CD4-positive, alpha-beta T cell (primary cell): ENCODE results near the gene PUS7L. TPM values are rescaled to one million over a fixed set of nuclear protein-coding genes. Genes with fewer than 3 reads are reported as not detected.

Source experiments
- ATAC-seq: fragments of 200-7000 bp; cut with Tn5 transposase; one replicate; pipeline ENCODE4 v1.10.0; 2022; ENCODE audit warnings: mild to moderate bottlenecking; ENCODE audit not compliant: poor library complexity
- CTCF ChIA-PET: fragments of 350-600 bp; sonication (Branson Sonifier 250); formaldehyde crosslinking; loops from one replicate; lab custom pipeline; 2021; ENCODE audit warnings: antibody characterized with exemption, inconsistent platforms; lab: Charles Lee
- POLR2A ChIA-PET: fragments of 350-600 bp; sonication (Branson Sonifier 250); formaldehyde crosslinking; loops from one replicate; lab custom pipeline; 2021; ENCODE audit warnings: antibody characterized with exemption, inconsistent platforms; lab: Charles Lee
- DNase-seq, 14 experiments: peaks; one replicate each; pipeline ENCODE4 v3.0.0-alpha.2; 2013 to 2020; ENCODE audit warnings: mixed read lengths in 2 of 14
- H3K27ac ChIP-seq, 2 donors: one replicate each; pipeline versions ENCODE4 v1.5.1 to v1.7.0; 2013; ENCODE audit warnings: low read length in 2 of 2, low read depth in 1 of 2, mild to moderate bottlenecking in 1 of 2
- H3K27me3 ChIP-seq, 2 experiments: 1 replicate in 1 of 2; 2 replicates in 1 of 2; pipeline versions ENCODE4 v1.6.1 to v1.7.0; 2013; ENCODE audit warnings: low read length in 2 of 2, control low read depth in 1 of 2, mild to moderate bottlenecking in 1 of 2, moderate library complexity in 1 of 2; ENCODE audit not compliant: insufficient read depth in 2 of 2, control insufficient read depth in 1 of 2
- H3K36me3 ChIP-seq: one replicate; pipeline ENCODE4 v1.6.1; 2013; ENCODE audit warnings: low read length, control low read depth; ENCODE audit not compliant: insufficient read depth
- H3K4me1 ChIP-seq: one replicate; pipeline ENCODE4 v1.6.1; 2013; ENCODE audit warnings: low read length, control low read depth; ENCODE audit not compliant: insufficient read depth
- H3K4me3 ChIP-seq: one replicate; pipeline ENCODE4 v1.5.1; 2013; ENCODE audit warnings: mild to moderate bottlenecking, low read length, moderate library complexity
- H3K9me3 ChIP-seq, 2 experiments: 1 replicate in 1 of 2; 2 replicates in 1 of 2; pipeline versions ENCODE4 v1.6.1 to v1.7.0; 2013; ENCODE audit warnings: low read length in 2 of 2, mild to moderate bottlenecking in 2 of 2, control low read depth in 1 of 2, moderate library complexity in 1 of 2; ENCODE audit not compliant: control insufficient read depth in 1 of 2, insufficient read depth in 1 of 2
- H3K27ac Mint-ChIP-seq: one replicate; pipeline ENCODE4 v1.8.0; 2020; ENCODE audit warnings: mixed read lengths
- H3K27me3 Mint-ChIP-seq: one replicate; pipeline ENCODE4 v1.8.0; 2021; ENCODE audit warnings: mixed read lengths
- H3K36me3 Mint-ChIP-seq: one replicate; pipeline ENCODE4 v1.8.0; 2021; ENCODE audit warnings: low read depth, mixed read lengths
- H3K4me1 Mint-ChIP-seq: one replicate; pipeline ENCODE4 v1.8.0; 2021; ENCODE audit warnings: low read depth, mixed read lengths
- H3K4me3 Mint-ChIP-seq: one replicate; pipeline ENCODE4 v1.8.0; 2020; ENCODE audit warnings: mild to moderate bottlenecking, mixed read lengths
- H3K9me3 Mint-ChIP-seq: one replicate; pipeline ENCODE4 v1.8.0; 2020; ENCODE audit warnings: mixed read lengths
- intact Hi-C, 2 experiments: fragments of 100-400 bp; cut with DNase I in 1 of 2; cut with micrococcal nuclease in 1 of 2; formaldehyde crosslinking; loops; one replicate each; pipeline versions ENCODE4 v1.15.1 to v1.9.0; 2023 to 2025; cut with DNase I, micrococcal nuclease
- total RNA-seq, 174 experiments: library from RNA in 2 of 174; stranded (reverse) in 2 of 174; gene quantifications; one replicate each; pipeline ENCODE4 v1.2.3 and lab custom pipeline; 2021 to 2026
- TF ChIP-seq, protein P1 (sequence below): fragments of 200-600 bp; IDR thresholded peaks from one replicate; pipeline ENCODE4 v1.8.0; 2022; ENCODE audit warnings: antibody characterized with exemption, mild to moderate bottlenecking

Gene PUS7L
- total RNA-seq, 2 experiments from 2014 or later: 10.9 to 15.3 TPM

DNA sequence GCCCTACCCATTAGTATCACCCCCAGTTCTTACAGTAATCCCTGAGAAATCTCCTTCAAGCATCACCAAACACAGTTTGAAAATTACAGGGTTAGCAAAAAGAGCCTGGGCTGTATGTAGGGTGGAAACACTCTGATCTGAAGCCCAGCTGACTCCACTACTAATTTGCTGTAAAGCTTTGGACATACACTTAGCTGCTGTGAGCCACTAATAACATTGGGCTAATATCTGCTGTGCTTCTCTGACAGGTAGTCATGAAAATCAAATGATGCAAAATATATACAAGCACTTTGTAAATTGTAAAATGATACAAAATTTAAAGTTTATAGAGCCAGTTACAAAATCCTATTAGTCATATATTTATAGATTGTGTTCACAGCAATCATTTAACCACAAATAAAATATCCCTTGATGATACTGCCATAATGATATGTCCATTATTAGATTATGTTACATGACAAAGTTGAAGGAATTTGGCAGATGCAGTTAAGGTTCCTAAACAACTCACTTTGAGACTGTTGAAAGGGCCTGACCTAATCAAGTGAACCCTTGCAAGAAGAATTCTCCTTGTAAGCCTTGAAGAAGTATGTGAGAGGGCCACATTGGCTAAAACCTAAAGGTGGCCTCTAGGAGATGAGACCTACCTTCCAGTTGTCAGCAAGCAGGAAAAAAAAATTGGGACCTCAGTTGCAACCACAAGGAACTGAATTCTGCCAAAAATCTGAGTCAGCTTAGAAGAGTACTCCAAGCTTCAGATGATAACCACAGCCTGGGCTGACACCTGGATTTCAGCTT is 28.5 kb upstream of the PUS7L start:
- H3K36me3 ChIP-seq: peaks cover 60% of the 10 kb centered on the region

DNA sequence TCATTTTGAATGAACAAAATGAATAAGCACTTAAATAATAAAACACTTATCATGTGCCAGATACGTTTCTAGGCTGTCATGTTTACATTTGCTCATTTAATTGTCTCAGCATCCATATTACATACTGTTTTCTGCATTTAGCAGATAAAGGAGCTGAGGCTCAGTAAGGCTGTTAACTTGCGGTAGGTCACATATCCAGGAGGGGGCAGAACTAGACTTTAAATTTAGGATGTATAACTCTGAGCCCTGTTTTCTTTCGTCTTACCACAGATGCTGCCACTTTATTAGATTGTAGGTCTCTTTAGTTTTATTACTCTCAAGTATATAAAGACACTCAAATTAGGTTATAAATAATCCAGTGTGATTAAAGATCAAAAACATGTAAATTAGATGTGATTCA is 17.9 kb upstream of the PUS7L start:
- ATAC-seq: peak; percentile 82
- ChIA-PET CTCF (interaction anchor here (0.7 to 3.7 kb wide), 4 partner anchors 24 to 106 kb away, joined by 3 to 50 read pairs (median 5); no protein-coding TSS in a partner anchor), POLR2A (interaction anchor here (1.6 to 1.7 kb wide), 2 partner anchors 30 to 106 kb away, joined by 4 to 12 read pairs; no protein-coding TSS in a partner anchor)
- no peaks in the 10 kb centered on the region for H3K9me3 Mint-ChIP-seq
- peaks cover 8% of the 10 kb centered on the region for H3K4me1 Mint-ChIP-seq
- Histone ChIP-seq H3K9me3 (no peaks in the 10 kb centered on the region), H3K36me3 (peaks cover 76% of the 10 kb centered on the region), H3K27ac (no peak overlapping the region), H3K4me3 (no peak overlapping the region), H3K27me3 (no peaks in the 10 kb centered on the region), H3K4me1 (no peaks in the 10 kb centered on the region)
- H3K4me3 Mint-ChIP-seq: no peak overlapping the region
- H3K36me3 Mint-ChIP-seq: peaks cover 53% of the 10 kb centered on the region
- intact Hi-C loops: loop anchor here (1.0 kb wide), 1 partner anchor 106 kb away; no protein-coding TSS in a partner anchor
- TF ChIP-seq, protein P1, sequence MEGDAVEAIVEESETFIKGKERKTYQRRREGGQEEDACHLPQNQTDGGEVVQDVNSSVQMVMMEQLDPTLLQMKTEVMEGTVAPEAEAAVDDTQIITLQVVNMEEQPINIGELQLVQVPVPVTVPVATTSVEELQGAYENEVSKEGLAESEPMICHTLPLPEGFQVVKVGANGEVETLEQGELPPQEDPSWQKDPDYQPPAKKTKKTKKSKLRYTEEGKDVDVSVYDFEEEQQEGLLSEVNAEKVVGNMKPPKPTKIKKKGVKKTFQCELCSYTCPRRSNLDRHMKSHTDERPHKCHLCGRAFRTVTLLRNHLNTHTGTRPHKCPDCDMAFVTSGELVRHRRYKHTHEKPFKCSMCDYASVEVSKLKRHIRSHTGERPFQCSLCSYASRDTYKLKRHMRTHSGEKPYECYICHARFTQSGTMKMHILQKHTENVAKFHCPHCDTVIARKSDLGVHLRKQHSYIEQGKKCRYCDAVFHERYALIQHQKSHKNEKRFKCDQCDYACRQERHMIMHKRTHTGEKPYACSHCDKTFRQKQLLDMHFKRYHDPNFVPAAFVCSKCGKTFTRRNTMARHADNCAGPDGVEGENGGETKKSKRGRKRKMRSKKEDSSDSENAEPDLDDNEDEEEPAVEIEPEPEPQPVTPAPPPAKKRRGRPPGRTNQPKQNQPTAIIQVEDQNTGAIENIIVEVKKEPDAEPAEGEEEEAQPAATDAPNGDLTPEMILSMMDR: peak; percentile 50
- H3K27ac Mint-ChIP-seq: no peak overlapping the region
- DNase-seq: peak in 5 of 14 experiments; percentile 7 to 64 (median 43)
- H3K27me3 Mint-ChIP-seq: no peaks in the 10 kb centered on the region

More for the DNA sequence above, 28.5 kb upstream of the PUS7L start:
- Mint-ChIP-seq H3K9me3 (no peaks in the 10 kb centered on the region), H3K4me3 (no peak overlapping the region), H3K36me3 (peaks cover 60% of the 10 kb centered on the region), H3K27ac (no peak overlapping the region), H3K4me1 (no peaks in the 10 kb centered on the region), H3K27me3 (no peaks in the 10 kb centered on the region)
- H3K27ac ChIP-seq: peak overlapping the region in 1 of 2 donors; percentile 23
- ChIA-PET POLR2A (interaction anchor here (0.6 kb wide), 1 partner anchor 72 kb away, joined by 3 read pairs; no protein-coding TSS in a partner anchor), CTCF (no interaction called here)
- ATAC-seq (no peak), DNase-seq (no peak)
- no peaks in the 10 kb centered on the region for H3K27me3 ChIP-seq
- TF ChIP-seq, protein P1: no peak
- intact Hi-C loops: no loop called here
- H3K4me3 ChIP-seq: no peak overlapping the region
- H3K4me1 ChIP-seq: no peaks in the 10 kb centered on the region
- H3K9me3 ChIP-seq: no peaks in the 10 kb centered on the region

DNA sequence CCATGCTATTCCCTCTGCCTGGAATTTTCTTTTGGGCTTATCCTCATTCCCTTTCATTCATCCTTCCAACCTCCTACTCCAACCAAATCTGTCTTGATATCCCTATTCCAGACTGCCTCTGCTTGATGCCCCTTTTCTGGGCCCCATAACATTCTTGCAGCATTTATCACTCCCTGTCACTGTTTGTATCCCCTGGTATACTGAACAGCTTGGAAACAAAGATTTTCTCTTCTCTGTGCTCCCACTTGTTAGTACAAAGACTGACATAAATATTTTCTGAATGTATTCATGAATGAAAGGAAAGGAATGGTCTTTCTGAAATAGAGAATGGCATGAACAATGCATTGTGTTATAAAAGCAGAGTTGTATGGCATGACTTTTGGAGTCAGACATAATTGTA is 7.7 kb upstream of the PUS7L start:
- ChIA-PET POLR2A (no interaction called here), CTCF (interaction anchor here (0.7 to 1.1 kb wide), 3 partner anchors 27 to 116 kb away, joined by 3 to 4 read pairs (median 4); no protein-coding TSS in a partner anchor)
- no peaks in the 10 kb centered on the region for H3K27me3 ChIP-seq
- DNase-seq (no peak), ATAC-seq (no peak)
- no peak overlapping the region for H3K27ac ChIP-seq
- peaks cover 9% of the 10 kb centered on the region for H3K4me1 ChIP-seq
- peaks cover 35% of the 10 kb centered on the region for H3K36me3 ChIP-seq
- TF ChIP-seq, protein P1: no peak
- intact Hi-C loops: no loop called here
- H3K4me1 Mint-ChIP-seq: peaks cover 54% of the 10 kb centered on the region
- no peaks in the 10 kb centered on the region for H3K9me3 ChIP-seq
- H3K4me3 ChIP-seq: no peak overlapping the region
- H3K27me3 Mint-ChIP-seq: no peaks in the 10 kb centered on the region
- peaks cover 32% of the 10 kb centered on the region for H3K36me3 Mint-ChIP-seq
- H3K9me3 Mint-ChIP-seq: no peaks in the 10 kb centered on the region
- no peak overlapping the region for H3K27ac Mint-ChIP-seq
- H3K4me3 Mint-ChIP-seq: no peak overlapping the region
